Endothelial cell (in vitro differentiated cells): ENCODE results near the gene NTNG2. TPM values are rescaled to one million over a fixed set of nuclear protein-coding genes. Genes with fewer than 3 reads are reported as not detected.

ENCODE experiments used
- DNase-seq: peaks from one replicate; pipeline ENCODE4 v3.0.0; 2021; ENCODE audit warnings: low spot score
- H3K27ac Mint-ChIP-seq: one replicate; pipeline ENCODE4 v1.8.0; 2021; ENCODE audit warnings: mixed read lengths, inconsistent platforms; ENCODE audit not compliant: unreplicated experiment
- H3K27me3 Mint-ChIP-seq: one replicate; pipeline ENCODE4 v1.8.0; 2021; ENCODE audit warnings: mild to moderate bottlenecking, moderate library complexity, mixed read lengths, inconsistent platforms; ENCODE audit not compliant: unreplicated experiment
- H3K36me3 Mint-ChIP-seq: one replicate; pipeline ENCODE4 v1.8.0; 2021; ENCODE audit warnings: mild to moderate bottlenecking, low read depth, mixed read lengths, inconsistent platforms; ENCODE audit not compliant: unreplicated experiment
- H3K4me1 Mint-ChIP-seq: one replicate; pipeline ENCODE4 v1.8.0; 2021; ENCODE audit warnings: mild to moderate bottlenecking, mixed read lengths, inconsistent platforms; ENCODE audit not compliant: unreplicated experiment
- H3K4me3 Mint-ChIP-seq: one replicate; pipeline ENCODE4 v1.8.0; 2021; ENCODE audit warnings: mild to moderate bottlenecking, mixed read lengths, inconsistent platforms; ENCODE audit not compliant: unreplicated experiment
- H3K9me3 Mint-ChIP-seq: one replicate; pipeline ENCODE4 v1.8.0; 2021; ENCODE audit warnings: mixed read lengths, inconsistent platforms; ENCODE audit not compliant: unreplicated experiment
- CTCF ChIP-seq: fragments of 200-600 bp; sonication (generic); IDR thresholded peaks from one replicate; pipeline ENCODE4 v1.5.0; 2021; ENCODE audit warnings: antibody characterized with exemption; ENCODE audit not compliant: unreplicated experiment
- total RNA-seq: library from RNA; stranded (reverse); fragmentation: NEBNext Ultra II Directional; extraction: Animal tissue kit (Norgen Biotek cat#: 25700); gene quantifications from one replicate; pipeline ENCODE4 v1.2.1, GENCODE V29; 2021; ENCODE audit not compliant: unreplicated experiment

Gene NTNG2
- total RNA-seq, 1 donor from 2014 or later, result 0.38 TPM

GRCh38 chr9:132240841-132241482 lies 79.1 kb downstream of the NTNG2 start:
- H3K27me3 Mint-ChIP-seq, result peaks cover 22% of the 10 kb centered on the region
- peaks cover 5% of the 10 kb centered on the region for H3K4me1 Mint-ChIP-seq
- H3K36me3 Mint-ChIP-seq, result no peaks in the 10 kb centered on the region
- H3K27ac Mint-ChIP-seq, result no peak overlapping the region
- peak overlapping the region; percentile 88 for H3K4me3 Mint-ChIP-seq
- TF ChIP-seq CTCF, result no peak
- H3K9me3 Mint-ChIP-seq, result no peaks in the 10 kb centered on the region
- peak; percentile 92 for DNase-seq

- no peak for TF ChIP-seq CTCF
- H3K36me3 Mint-ChIP-seq, result no peaks in the 10 kb centered on the region
- DNase-seq, result no peak
These were observed 79.6 kb downstream of the NTNG2 start for GRCh38 chr9:132241483-132241839.

GRCh38 chr9:132241840-132242620 lies 80.2 kb downstream of the NTNG2 start:
- Mint-ChIP-seq H3K9me3 (no peaks in the 10 kb centered on the region), H3K36me3 (no peaks in the 10 kb centered on the region), H3K27ac (no peak overlapping the region), H3K4me3 (peak overlapping the region; percentile 89), H3K27me3 (peaks cover 22% of the 10 kb centered on the region), H3K4me1 (peaks cover 5% of the 10 kb centered on the region)
- DNase-seq, result no peak
- no peak for TF ChIP-seq CTCF

More at GRCh38 chr9:132241483-132241839, 79.6 kb downstream of the NTNG2 start:
- Mint-ChIP-seq H3K4me1 (peaks cover 5% of the 10 kb centered on the region), H3K4me3 (peak overlapping the region; percentile 88), H3K27ac (no peak overlapping the region), H3K9me3 (no peaks in the 10 kb centered on the region), H3K27me3 (peaks cover 22% of the 10 kb centered on the region)

GRCh38 chr9:132242621-132243155 lies 80.8 kb downstream of the NTNG2 start:
- no peak for DNase-seq
- Mint-ChIP-seq H3K36me3 (no peaks in the 10 kb centered on the region), H3K4me1 (peaks cover 5% of the 10 kb centered on the region), H3K27ac (no peak overlapping the region), H3K9me3 (no peaks in the 10 kb centered on the region), H3K4me3 (peak overlapping the region; percentile 89), H3K27me3 (peaks cover 22% of the 10 kb centered on the region)
- TF ChIP-seq CTCF, result no peak
